CD4-positive, alpha-beta T cell treated with Interleukin-2 at 100 ng/mL for 4 hours (primary cell): ENCODE measurements around the gene PLEKHG2.
A peak's percentile ranks its signal among the peaks of the same experiment; 100 is the strongest.

Experiments
- DNase-seq: peaks from one replicate; pipeline ENCODE4 v3.0.0-alpha.2; 2020; ENCODE audit warnings: low spot score

PLEKHG2 gene

DNA sequence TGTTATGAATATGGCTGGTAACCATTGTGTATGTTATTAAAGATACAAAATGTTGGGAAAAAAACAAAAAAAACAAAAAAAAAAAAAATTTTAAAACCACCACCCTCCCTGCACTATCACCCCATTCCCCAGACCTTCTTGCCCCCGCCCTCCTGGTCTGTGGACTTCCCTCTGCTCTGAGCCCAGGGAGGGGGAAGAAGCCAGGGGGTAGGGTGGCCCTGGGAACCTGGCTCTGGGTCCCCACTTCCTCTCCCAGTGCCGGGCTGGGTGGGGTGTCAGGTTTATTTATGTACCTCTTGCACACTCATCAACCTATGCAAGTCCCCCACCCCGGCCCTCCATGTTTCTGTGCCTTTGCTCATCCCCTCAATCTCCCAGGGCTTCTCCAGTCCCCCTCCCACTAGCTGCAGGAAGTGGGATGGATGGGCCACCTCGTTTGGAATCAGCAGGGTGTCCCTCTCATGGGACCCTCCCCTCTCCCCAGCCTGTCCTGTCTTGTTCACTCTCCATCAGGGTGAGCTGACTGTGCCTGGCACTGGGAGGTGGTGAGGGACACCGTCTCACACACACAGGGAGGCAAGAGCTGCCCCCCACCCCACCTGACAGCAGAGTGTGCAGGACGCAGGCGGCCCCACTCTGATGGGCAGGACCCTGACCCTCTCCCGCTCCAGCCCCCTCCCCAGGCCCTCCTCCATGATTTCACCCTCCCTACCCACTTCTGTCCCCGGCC, 27.5 kb upstream of the PLEKHG2 start:
- DNase-seq, result no peak

DNA sequence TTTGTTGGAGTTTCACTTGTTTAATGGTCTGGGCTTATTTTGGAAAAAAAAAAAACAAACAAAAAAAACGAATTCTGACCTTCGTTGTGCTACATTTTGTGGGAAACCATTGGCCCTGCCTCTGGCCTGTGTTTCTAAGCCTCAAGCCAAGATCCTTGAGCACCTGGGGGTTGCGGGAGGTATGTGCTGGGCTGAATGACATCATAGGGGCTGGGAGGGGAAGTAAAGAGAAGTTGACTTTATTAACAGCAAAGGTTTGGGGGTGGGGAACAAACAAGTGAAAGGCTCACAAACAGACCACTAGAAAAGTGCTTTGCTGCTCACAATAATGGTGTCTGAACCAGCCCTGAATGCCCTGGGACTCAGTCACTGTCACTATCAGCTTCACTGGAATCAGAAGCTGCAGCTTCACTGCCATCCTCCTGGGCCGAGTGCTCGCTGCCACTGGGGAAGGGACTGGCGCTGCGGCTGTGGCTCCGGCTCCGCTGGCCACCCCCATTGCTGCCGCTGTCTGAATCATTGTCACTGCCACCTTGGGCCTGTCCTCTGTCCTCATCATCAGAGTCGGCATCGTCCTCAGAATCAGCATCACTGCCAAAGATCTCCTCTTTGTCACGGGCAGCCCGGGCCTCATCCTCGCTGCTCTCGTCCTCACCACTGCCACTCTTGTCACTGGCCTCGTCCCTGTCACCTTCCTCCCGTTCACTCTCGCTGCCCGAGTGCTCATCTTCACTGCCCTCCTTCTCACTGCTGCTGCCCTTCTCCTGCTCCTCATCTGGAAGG, 26.6 kb upstream of the PLEKHG2 start:
- DNase-seq, result no peak

DNA sequence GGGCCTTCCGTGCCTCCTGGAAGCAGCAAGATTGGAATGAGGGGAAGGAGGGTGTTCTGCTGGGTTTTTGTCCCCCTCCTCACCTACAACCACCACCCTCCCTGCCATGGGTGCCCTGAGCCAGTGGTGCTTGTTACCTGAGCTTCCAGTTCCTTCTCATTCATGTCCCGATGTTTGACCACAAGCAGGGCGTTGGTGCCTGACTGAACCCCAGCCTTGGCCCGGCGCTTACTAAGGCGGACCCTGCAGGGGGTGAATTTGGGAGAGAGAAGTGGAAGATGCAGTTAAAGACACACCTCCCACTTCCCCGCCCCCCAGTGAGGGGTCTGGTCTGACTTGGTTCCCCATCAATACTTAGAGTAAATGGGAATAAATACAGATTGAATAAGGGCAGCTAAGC, 25.9 kb upstream of the PLEKHG2 start:
- DNase-seq, result no peak

DNA sequence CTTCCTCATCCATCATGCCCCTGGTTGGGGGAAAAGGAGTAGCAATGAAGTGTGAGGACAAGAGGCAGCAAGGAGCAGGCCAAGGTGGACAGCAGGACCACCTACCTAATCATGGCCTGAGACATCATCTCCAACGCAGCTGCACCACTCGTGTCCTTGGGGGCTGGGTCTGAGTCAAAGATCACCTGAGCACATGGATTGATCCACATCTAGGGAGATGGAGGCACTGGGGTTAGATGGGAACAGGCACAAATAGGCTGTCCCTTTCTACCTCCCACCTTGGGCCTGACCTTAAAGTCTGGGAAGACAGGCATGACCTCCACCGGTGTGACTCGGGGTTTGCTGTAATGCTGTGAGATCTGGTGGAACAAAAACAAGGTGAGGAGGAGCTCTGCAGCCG, 23.8 kb upstream of the PLEKHG2 start:
- DNase-seq, result no peak

DNA sequence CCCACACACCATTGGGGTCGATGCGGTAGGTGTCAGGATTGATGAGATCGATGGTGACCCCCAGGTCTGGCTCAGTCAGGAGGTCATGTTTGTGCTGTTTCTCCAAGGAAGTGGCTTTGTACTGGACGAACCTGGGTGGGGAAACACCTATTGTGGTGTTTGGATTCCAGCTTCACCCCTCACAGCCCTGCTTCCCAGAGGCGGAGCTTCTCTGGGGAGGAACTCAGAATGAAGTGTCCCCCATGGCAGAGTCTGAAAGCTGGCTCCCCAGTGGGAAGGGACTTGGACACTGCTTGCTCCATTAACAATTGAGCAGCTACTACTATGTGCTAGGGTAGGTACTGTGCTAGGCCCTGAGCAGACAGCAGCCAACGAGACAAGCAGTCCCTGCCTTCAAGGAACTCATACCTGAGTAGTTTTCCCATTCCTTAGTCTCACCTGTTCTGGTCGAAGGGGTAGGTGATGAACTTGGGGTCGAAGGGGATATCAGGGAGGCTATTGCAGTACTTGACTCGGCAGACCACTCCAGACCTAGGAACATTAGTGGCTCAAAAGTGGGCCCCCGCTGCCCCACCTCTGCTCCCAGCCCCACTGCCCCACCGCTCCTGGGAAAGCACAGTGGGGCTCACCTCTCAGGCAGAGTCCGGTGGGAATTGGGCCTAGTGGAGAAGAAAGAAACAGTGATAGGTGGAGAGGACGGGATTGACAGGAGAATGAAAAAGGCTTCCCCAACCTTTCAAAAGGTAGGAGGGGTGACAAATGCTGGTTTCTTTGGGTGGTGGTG, 22.6 kb upstream of the PLEKHG2 start:
- DNase-seq, result no peak

DNA sequence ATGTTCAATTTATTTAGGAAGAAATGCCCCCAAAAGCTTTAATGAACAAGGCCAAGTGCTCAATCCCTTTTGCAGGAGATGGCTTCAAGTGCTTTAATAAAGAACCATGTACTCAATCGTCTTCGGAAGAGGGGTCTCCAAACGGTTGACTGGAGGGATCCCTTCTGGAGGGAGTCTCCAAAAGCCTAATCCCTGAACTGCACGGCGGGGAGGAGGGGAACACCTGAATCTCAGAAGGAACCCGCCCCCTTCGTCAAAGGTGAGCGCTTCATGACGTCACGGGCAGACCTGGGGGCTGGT, 22.1 kb upstream of the PLEKHG2 start:
- DNase-seq, result peak; percentile 73

DNA sequence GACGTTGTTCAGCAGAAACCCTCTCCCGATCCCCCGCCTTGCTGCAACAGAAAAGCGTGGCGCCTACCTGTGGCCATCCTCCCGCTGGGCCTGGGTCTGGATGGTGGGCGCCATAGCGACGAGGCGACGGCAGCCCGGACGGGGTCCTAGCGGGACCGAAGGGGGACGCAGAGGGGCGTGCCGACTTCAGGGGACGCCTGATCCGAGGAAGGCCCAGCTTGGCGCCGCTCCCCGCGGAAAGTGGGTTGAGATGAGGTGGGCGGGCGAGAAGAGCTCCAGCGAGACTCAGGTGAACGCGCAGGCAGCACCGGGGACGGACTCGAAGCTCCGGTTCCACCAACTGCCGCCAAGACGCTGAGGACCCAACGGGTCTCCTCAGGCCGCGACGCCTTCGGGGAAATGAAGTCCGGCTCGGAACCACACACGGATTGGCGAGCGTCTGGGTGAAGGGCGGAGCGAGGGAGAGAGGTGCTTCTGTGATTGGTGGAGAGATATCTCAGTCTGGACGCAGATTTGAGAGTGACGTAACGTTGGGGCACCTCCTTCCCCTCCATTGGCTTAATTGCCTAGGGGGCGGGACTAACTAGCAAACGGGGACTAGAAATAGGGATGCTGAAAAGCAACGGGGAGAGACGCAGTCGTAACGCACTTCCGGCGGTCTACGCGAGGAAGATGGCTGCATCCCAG, 21.6 kb upstream of the PLEKHG2 start, which contains the start of the genes MED29 and PAF1:
Gene MED29 (plus strand): TSS at position 628 of the 687 bp plus-strand sequence. CDS start 45 bp downstream, at position 673.
Gene PAF1 (minus strand): TSS at position 356 of the 687 bp plus-strand sequence. CDS start 242 bp downstream, at position 114.
- peak; percentile 99 for DNase-seq

DNA sequence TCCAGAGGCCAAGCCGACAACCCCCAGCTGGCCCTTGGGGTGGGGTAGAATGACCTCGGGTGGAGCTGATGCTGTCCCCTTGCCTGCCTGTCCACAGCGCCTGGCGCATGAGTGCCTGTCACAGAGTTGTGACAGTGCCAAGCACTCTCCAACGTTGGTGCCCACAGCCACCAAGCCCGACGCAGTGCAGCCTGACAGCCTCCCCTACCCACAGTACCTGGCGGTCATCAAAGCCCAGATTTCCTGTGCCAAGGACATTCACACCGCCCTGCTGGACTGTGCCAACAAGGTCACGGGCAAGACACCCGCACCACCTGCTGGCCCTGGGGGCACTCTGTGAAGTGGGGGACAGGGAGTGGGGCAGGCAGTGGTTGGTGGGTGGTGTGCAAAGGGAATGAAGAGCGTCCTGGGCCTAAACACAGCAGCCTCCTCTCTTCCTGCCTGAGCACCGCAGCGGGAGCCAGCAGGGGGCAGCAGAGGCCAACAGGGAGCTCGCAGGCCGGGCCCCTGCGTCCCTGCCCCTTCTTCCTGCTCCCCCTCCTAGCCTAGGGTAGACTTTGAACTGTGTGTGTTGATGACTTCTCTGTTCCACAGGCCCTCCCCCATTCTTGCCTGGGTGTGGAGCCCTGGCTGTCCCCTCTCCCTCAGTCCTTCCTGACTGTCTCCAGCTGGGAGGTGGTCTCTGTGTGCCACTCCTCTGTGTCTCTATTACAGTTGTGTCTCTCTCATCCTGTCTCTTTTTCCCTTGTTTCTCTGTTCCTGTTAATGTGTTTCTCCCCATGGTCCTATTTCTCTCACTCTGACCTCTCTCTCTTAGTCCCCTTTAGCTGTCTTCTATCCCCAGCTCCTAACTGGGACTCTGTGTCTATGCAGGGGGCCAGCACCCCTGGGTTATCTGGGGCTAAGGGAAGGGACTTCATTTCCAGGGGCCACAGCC, 14.8 kb upstream of the PLEKHG2 start:
- DNase-seq, result peak; percentile 95

DNA sequence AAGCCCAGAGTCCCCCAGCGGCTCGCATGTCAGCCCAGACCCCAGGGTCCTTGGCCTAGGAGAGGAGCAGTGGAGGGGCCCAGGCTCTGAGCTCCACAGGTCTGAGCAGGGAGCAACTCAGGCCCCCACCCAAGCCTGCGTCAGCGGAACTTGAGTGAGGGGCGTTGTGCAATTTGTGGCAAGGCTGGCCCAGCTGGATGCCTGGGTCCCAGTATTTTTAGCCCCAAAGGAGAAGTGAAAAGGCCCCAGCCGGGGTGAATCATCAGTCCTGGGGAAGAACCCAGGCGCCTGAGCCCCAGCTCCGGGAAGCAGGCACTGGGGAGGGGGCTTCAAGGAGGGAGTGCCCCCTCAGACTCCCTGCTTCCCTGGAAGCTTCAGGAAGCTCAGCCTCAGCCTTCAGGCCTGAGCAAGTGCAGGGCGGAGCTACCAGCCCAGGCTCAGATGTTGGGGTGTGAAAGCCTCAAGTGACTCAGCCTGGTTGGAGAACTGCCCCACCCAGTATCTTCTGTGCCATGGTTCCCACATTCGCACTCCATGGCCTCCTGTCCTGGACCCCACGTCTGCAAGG, 14.1 kb upstream of the PLEKHG2 start:
- DNase-seq, result peak; percentile 80

DNA sequence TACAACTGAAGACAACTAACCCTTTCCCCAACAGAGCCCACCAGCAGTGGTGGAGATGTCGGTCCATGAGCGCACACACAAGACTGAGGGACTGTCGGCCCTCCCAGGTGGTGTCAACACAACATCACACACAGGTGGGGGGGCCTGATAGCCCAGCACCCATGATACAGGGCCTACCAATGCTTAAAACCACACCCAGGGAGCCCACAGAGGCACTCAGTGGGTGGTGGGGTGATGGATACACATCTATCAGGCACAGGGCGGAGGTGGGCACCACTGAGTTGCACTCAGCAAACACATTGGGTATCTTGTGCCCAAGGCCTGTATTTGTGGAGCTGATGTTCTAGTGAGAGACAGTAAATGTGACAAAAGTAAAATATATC, 12.8 kb upstream of the PLEKHG2 start:
- DNase-seq, result no peak

DNA sequence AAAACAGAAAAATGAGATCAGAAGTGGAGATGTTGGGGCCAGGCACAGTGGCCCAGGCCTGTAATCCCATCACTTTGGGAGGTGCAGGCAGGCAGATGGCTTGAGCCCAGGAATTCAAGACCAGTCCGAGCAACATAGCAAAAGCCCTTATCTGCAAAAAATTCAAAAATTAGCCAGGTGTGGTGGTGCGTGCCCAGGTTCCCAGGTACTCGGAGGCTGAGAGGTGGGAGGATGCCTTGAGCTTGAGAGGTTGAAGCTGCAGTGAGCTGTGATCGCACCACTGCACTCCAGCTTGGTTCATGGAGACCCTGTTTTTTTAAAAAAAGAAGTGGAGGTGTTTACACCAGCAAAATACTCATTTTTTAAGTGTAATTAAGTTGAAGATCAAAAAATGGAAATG, 12.4 kb upstream of the PLEKHG2 start:
- no peak for DNase-seq

DNA sequence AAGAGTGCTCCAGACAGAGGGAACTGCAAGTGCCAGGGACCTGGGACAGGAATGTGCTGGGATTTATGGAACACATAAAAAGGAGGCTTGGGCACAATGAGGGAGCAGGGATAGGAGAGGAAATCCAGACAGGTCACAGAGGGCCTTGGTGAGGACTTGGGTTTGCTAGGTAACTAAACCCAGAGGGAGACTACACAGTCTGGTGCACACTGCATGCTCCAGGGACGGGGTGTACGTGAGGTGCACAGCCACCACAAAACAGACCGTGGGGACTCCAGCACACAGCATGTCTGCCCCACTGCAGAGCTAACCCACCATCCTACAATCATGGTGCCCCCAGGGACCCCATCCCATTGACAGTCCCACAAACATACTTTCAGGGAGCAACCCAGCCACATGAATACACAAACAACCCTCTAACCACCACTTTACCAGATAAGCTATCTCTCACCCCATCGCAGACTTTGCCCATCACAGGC, 11.4 kb upstream of the PLEKHG2 start:
- DNase-seq, result no peak

DNA sequence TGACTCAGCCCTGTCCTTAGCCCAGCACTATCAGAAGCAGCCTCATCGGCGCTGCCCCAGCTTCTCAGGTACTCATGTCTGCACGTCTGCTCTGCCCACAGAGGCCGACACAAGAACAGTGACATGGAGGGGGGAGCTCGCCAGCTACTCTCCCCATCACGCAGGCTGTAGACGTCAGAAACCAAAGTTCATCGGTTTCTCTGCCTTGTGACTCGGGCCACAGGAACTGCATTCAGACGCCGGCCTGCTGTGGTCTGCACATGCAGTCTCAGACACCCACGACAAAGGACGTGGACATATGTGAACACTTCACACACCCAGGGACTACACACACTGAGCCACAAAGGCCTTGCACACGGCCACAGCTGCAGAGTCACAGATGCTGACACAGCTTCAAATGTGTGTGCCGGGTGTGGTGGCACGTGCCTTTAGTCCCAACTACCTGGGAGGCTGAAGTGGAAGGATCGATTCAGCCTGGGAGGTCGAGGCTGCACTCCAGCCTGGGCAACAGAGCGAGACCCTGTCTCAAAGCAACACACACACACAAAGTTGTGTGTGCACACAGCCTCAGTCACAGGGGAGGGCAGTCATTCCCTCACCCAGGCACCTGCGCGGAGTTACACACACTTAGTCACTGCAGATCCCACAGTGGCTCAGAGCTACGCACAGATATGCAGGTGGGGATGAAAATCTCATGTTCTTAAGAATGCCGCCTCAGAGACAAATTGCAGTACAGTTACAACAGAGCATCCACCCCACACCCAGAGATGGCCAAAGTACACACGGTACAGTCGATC, 10.7 kb upstream of the PLEKHG2 start:
- DNase-seq, result peak; percentile 93

DNA sequence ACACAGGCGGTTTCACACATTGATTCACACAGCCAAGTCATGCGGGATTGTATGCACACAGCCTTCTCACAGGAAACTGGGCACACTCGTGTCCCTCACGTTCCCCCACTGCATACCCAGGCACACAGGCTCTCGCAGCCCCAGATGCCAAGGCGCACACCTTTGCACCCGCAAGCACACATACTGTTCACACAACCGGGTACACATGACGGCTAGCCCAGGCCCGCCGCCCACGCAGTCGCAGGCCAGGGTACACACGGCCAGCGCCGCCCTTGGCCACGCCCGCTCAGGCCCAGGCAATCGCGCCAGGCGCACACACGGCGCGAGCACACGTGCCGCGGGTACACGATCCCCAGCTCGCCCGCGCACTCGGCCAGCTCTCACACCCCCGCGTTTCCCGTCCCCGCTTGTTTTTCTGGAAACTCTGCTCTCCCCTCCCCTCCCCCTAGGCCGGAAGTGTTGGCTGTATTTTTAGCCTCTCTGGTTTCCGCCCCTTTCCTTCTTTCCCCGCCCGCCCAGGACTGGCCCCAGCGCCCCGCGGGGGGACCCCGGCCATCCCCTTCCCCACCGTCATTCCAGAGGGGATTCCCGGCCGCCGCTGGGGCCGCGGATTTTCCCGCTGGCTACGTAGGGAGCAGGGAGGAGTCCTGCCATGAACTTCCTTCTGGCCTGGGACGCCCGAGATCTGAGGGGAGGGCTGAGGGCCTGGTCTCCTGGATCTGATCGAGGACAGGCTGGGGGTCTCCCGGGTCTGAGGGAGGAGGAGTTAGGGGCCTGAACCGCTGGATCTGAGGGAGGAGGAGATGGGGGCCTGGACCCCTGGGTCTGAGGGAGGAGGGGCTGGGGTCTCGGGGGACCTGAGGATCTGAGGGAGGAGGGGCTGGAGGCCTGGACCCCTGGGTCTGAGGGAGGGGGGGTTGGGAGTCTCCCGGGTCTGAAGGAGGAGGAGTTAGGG, 9.8 kb upstream of the PLEKHG2 start:
- peak; percentile 82 for DNase-seq

DNA sequence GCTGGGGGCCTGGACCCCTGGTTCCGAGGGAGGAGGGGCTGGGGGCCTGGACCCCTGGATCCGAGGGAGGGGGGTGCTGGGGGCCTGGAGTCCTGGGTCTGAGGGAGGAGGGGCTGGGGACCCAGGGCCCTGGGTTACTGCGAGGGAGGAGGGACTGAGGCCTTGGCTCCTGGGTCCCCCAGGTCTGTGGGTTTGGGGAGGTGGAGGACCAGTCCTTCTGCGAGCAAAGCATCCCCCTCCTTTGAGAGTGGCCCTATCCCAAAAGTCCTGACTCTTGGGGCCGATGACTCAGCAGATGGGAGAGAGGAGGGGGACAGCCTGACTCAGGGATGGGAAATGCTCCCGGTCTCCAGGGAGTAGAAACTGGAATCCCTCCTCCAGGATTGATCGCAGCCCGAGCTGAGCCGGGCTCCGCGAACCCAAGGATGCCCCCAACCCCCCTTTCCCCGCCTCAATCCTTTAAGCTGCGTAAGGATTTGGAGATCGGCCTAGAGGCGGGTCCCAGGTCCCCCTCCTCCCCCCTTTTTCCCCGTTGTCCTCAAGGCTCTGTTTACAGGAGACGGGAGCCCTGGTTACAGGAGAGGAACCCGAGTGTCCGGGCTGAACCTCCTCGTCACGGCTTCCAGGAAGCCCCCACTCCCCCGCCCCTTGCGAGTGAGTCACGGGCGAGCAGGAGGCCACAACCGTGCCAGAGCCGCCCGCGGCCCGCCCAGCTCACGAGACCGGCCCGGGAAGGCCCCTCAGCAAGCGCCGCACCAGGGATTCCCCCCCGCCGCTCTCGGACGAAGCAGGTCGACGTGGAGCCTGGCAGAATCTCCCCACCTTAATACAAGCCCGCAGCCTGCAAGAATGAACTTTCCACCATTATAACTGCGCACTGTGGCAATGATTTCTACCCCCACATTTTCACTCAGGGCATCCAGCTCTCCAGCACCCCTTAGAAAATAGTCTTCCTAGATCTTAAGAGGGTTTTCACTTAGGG, 8.8 kb upstream of the PLEKHG2 start:
- DNase-seq, result peak; percentile 97

DNA sequence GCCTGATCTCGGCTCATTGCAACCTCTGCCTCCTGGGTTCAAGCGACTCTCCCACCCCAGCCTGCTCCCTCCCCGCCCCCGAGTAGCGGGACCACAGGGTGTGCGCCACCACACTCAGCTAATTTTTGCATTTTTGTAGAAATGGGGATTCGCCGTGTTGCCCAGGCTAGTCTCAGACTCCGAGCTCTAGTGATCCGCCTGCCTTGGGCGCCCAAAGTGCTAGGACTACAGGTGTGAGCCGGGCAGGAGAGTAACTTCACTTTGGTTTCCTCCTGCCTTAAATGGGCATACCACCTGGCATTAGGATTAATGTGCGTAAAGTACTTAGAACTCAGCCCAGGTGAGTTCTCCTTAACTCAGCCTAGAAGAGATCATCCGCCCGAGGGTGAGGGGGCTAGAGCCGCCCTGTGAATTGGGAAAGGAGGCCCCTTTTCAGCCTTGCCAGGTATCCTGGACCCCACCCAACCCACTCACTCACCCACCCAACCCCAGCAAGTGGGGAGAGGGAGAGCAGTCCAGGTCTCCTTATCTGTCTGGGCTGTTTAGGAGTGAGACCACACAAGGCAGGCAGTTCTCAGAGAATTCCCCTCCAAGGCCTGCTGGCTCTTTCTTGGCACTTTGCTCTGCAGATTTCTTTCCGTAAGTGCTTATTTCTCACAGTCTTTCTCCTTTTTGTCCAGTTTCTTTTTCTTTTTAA, 7.1 kb upstream of the PLEKHG2 start:
- DNase-seq, result peak; percentile 35
